Cardiac fibroblast (primary cell): ENCODE results near the gene AUNIP.

Experiments used
- DNase-seq, 2 donors: peaks; one replicate each; pipeline versions ENCODE4 v3.0.0 to v3.0.0-alpha.2; 2010; ENCODE audit warnings: low read depth in 2 of 2
- H3K4me3 ChIP-seq, 2 donors: replicated peaks in 1 of 2; 1 replicate in 1 of 2; 2 replicates in 1 of 2; pipeline ENCODE4 v1.5.1; 2011; ENCODE audit warnings: low read depth in 2 of 2, low read length in 2 of 2, mild to moderate bottlenecking in 2 of 2, moderate library complexity in 1 of 2
- CTCF ChIP-seq: IDR thresholded peaks from one replicate; pipeline ENCODE4 v1.5.1; 2011; ENCODE audit warnings: low read depth, mild to moderate bottlenecking, low read length, inconsistent platforms

Gene AUNIP

GRCh38 chr1:25808481-25809244 is 50.6 kb downstream of the AUNIP start:
- no peak overlapping the region for H3K4me3 ChIP-seq
- no peak for TF ChIP-seq CTCF
- DNase-seq = no peak

- no peak for DNase-seq
- no peak for TF ChIP-seq CTCF
- H3K4me3 ChIP-seq = no peak overlapping the region
These were observed 51.5 kb downstream of the AUNIP start for GRCh38 chr1:25807480-25808390.

DNA sequence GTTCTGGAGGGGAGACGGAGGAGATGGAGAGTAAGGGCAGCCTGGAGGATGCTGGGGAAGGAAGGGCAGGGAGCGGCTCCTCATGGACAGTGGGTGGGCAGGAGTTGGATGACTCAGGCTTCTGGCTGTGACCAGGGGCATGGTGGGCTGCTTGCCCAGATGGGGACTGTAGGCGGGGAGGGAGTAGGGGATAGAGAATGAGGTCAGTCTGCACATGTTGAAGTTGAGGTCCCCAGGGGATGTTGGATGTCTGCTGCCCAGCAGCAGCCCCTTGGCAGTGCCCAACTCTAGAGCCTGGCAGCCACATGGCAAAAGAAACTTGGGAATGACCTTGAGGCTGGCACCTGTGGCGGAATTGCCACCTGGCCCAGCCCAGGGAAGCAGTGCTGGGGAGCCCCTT is 52.8 kb downstream of the AUNIP start:
- peak in 1 of 2 donors; percentile 76 for DNase-seq
- no peak overlapping the region for H3K4me3 ChIP-seq
- no peak for TF ChIP-seq CTCF

DNA sequence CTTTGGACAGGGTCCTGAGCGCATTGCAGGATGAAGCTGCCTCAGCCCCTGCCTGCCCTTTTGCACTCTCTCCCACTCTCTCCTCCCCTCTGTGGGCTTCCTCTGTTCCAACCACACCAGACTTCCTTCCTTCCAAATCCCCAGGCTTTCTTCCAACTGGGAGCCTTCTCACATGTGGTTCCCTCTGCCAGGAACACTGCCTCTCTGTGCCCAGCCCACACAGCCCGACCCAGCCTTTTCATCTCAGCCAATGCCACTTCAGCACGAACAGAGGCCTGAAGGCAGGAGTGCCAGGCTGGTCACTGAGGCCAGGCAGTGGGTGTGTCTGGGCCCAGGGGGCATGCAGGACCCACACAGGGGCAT is 53.4 kb downstream of the AUNIP start:
- TF ChIP-seq CTCF = no peak
- DNase-seq = peak in 1 of 2 donors; percentile 82
- H3K4me3 ChIP-seq = no peak overlapping the region

- DNase-seq = no peak
- H3K4me3 ChIP-seq = no peak overlapping the region
- no peak for TF ChIP-seq CTCF
These were observed 54.0 kb downstream of the AUNIP start for GRCh38 chr1:25804964-25805862.

DNA sequence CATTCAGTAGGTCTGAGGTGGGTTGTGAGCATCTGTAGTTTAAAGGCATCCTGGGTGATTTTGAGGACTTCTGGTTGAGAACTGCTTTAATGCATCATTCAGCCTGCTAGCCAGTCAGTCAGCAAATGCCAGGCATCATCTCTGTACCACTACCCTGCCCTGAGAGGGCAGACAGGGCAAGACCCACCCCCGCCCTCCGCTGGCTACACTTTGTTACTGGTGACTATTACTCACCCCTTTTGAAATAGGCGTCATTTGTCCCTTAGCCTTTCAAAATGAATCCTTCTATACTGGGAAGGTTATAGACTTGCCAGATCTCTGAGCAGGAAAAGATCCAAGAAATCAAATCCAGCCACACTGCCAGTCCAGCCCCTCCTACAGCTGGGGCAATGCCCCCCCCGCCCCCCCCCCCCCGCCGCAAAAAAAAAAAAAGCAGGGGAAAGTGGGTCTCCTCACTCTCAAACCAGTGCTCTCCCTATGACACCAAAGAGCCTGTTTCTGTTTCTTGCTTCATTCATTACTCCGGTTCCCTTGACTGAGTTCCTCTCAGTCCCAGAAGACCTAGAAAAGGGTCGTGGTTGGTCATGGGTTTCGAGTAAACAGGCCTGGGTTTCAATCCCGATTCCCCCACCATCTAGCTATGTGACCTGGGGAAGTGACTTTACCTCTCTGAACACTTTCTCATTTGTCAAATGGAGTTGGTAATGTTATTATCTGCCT is 54.9 kb downstream of the AUNIP start:
- no peak for TF ChIP-seq CTCF
- DNase-seq = peak; percentile 40 to 55
- H3K4me3 ChIP-seq = no peak overlapping the region
